ENCODE results near the gene NAT16.

GRCh38 chr7:101185258-101185839 lies 5.3 kb upstream of the NAT16 start:
- TF ChIP-seq, protein P1, sequence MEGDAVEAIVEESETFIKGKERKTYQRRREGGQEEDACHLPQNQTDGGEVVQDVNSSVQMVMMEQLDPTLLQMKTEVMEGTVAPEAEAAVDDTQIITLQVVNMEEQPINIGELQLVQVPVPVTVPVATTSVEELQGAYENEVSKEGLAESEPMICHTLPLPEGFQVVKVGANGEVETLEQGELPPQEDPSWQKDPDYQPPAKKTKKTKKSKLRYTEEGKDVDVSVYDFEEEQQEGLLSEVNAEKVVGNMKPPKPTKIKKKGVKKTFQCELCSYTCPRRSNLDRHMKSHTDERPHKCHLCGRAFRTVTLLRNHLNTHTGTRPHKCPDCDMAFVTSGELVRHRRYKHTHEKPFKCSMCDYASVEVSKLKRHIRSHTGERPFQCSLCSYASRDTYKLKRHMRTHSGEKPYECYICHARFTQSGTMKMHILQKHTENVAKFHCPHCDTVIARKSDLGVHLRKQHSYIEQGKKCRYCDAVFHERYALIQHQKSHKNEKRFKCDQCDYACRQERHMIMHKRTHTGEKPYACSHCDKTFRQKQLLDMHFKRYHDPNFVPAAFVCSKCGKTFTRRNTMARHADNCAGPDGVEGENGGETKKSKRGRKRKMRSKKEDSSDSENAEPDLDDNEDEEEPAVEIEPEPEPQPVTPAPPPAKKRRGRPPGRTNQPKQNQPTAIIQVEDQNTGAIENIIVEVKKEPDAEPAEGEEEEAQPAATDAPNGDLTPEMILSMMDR (IDR thresholded peaks at IDR 0.05; ENCODE audit: insufficient read depth, low read depth, low read length): no peak
- no peak for TF ChIP-seq EZH2 (IDR thresholded peaks at IDR 0.05; ENCODE audit: insufficient read depth, low read length)

Measured in astrocyte (in vitro differentiated cells and primary cell).